ENCODE results near the gene INSYN1.
"Not testable (repeated sequence)": the region's sequence is repeated elsewhere in the genome, so short reads cannot be mapped to it uniquely, and the experiment has no call there.

The INSYN1 gene

GRCh38 chr15:73753250-73754130, at the start of gene INSYN1:
TSS of gene INSYN1 (minus strand) at chr15:73753351. CDS start at chr15:73751130, 2,221 bp downstream.
- DNase-seq (ENCODE audit: low read depth), result peak; percentile 35

DNA sequence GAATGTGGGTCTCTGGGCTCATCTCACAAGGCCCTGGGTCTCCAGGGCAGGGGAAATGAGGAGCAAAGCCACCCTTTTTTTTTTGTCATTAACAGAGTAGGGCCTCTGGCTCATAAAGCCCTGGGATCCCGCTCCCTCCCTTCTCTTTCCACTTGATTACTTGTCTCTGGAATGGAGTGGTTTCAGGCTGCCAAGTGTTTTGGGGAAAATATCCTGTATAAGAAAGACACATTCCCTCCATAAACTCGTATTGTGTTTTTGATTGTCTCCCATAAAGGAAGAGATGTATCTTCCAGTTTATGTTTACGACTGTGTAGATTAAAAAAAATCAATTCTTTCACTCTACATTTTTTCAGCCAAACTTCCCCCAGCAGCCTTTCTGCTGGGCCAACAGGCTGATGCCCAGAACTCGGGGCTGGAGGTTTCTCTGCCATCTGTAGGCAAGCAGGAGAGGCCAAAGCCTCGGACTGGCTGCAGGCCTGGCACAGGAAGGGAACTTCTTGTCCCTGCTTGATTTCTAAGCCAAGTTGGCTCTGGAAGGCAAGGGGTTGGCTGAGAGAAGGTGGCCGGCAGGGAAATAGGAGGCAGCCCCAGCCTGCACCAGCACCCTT, 49.4 kb upstream of the INSYN1 start:
- DNase-seq (ENCODE audit: low read depth), result no peak

GRCh38 chr15:73800662-73801345, 47.7 kb upstream of the INSYN1 start:
- peak; percentile 88 for DNase-seq (ENCODE audit: low read depth)

GRCh38 chr15:73799466-73799865, 46.3 kb upstream of the INSYN1 start:
- peak; percentile 43 for DNase-seq (ENCODE audit: low read depth)

- DNase-seq (ENCODE audit: low read depth), result no peak
Observed at GRCh38 chr15:73797366-73798158, 44.4 kb upstream of the INSYN1 start.

DNA sequence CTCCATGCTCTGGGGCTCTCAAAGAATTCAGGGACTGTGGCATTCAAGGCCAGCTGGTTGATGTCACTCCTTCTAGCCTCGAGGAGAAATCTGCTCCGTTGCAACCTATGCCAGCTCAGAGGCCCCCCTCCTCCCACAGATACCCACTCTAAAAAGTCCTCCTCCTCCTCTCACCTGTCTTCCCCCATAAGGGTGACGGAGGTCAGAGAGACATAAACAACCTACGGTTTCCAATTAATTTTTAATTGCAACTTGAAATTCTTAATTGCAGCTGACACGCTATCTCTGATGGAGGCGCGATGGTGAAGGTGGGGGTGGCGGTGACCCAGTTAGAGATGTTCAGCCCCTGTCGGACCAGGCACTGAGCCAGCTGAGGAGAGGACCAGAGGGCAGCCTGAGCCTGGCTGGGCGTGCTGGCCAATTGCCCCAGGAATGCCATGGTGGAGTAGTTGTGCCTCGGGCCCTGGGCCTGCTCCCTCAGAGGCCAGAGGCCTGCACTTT, 43.2 kb upstream of the INSYN1 start:
- DNase-seq (ENCODE audit: low read depth), result no peak

GRCh38 chr15:73794443-73795133, 41.4 kb upstream of the INSYN1 start:
- DNase-seq (ENCODE audit: low read depth), result peak; percentile 55

DNA sequence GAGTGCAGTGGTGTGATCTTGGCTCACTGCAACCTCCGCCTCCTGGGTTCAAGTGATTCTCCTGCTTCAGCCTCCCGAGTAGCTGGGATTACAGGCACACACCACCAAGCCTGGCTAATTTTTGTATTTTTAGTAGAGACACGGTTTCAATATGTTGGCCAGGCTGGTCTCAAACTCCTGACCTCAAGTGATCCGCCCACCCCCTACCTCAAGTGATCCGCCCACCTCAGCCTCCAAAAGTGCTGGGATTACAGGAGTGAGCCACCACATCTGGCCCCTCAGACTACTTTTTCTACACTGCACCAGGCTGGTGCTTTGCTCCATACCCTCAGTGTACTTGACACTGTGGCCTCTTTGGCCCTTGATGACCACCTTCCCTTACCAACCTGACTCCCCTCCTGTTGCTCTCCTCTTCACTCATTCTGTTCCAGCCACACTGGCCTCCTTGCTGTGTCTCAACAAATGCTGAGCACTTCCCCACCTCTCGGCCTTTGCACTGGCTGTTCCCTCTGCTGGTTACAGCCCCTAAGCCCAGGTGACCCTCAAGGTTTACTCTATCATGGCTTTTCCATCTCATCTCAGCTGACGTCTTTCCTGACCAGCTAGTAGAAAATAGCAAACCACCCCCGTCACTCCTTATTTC, 39.9 kb upstream of the INSYN1 start:
- not testable (repeated sequence) for DNase-seq (ENCODE audit: low read depth)

DNA sequence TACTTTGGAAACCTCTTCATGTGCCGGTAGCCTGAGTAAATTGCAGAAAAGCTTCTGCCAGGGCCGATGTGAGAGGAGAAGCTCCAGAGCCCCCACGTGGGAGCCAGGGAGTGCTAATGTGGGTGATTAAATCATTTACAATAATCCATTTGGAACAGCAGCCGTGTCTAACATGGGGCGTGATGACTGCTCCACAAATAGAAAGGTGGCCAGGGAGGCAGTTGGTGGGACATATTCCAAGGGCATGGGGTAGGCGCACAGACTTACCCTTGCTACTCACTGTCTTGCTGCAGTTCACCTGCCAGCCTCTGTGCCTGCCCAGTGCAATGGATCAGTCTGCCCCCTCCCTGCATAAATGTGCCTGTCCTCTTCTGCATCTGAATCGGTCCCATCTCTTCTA, 39.3 kb upstream of the INSYN1 start:
- no peak for DNase-seq (ENCODE audit: low read depth)

GRCh38 chr15:73789521-73790240, 36.5 kb upstream of the INSYN1 start:
- DNase-seq (ENCODE audit: low read depth), result no peak

DNA sequence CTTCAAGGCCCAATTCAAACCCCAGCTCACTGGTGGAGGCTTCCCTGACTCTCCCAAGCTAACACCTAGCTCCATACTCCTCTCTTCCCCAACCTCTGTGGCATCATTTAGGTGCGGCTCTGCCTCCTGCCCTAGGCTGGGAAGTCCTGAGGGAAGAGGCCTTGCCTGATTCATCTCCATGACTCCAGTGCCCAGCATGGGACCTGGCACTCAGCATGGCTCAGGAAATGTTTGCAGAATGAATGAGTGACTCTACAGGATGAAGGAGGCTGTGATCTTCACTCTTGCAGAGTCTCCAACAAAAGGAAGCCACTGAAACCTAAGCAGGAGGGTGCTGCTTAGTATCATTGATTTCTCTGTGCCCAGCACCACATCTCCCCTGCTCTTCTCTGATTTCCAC, 34.5 kb upstream of the INSYN1 start:
- no peak for DNase-seq (ENCODE audit: low read depth)

GRCh38 chr15:73786538-73786937, 33.4 kb upstream of the INSYN1 start:
- no peak for DNase-seq (ENCODE audit: low read depth)

- DNase-seq (ENCODE audit: low read depth), result not testable (repeated sequence)
Observed at GRCh38 chr15:73785256-73786014, 32.3 kb upstream of the INSYN1 start.

DNA sequence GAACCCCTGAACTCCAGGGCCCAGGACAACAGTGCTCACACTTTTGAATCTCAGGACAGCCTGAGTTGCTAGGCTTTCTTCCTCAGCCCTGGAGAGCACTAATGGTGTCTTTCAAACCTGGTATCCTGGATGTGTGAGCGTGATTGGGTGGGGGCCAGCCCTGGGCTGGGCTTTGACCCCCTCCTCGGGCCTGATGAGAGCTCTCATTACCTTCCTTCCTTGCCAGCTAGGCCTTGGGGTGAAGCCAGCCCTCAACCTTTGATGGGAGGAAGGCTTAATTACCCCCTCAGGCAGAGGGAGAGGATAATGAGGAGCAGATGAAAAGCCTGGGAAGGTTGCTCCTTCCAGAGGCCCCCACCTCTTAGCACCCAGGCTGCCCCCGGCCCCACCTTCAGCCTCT, 31.1 kb upstream of the INSYN1 start:
- DNase-seq (ENCODE audit: low read depth), result no peak

DNA sequence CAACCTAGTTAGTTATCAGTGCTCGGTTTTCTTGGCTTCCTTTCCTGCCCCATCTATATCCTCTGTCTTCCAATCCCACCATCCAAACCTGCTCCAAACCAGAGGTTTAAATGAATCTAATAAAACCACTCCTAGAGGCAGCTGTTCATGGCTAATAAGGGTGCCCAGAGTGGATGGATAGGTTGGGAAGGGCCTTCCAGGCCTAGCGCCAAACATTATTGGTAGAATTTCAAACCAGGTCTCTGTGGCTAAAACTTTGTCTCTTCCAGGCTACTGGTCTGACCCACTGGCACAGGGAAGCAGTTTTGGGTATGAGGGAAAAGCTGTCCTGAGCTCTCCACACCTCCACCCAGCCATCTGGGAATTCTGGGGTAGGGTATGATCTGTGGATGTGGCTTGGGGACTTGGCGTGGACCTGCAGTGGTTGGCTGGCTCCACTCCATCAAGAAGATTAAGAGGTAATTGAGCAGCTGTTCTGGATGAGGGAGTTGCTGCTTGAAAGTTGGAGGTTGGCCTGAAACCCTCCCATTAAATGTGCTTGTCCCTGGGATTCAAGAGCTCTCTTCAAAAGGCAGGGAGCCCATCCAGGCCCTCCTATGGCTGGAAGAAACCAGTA, 29.3 kb upstream of the INSYN1 start:
- no peak for DNase-seq (ENCODE audit: low read depth)

- DNase-seq (ENCODE audit: low read depth), result peak; percentile 42
Observed at GRCh38 chr15:73781038-73781925, 28.1 kb upstream of the INSYN1 start.

DNA sequence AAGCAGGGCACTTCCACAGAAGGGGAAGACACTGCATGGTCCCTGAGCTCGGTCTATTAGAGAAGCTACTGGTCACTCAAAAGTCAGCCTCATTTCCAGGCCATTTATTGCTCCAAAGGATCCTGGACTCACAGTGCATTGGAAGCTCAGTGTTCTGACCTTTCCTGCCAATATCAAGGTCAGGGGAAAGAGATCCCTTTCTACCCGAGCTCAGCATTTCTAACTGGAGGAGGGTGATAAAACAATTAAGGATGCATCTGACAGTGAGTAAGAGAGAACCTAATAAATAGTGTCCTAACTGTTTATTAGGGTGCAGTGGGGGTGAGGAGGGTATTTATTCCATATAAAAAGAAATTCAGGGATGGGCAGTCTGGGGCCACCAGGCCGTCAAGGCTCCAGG, 26.8 kb upstream of the INSYN1 start:
- no peak for DNase-seq (ENCODE audit: low read depth)

- DNase-seq (ENCODE audit: low read depth), result no peak
Observed at GRCh38 chr15:73777741-73778140, 24.6 kb upstream of the INSYN1 start.
